HepG2 (cell line): ENCODE measurements around the gene NFE2L3. TPM values are rescaled to one million over a fixed set of nuclear protein-coding genes. Genes with fewer than 3 reads are reported as not detected.

Experiments used
- IRF2 ChIP-seq: IDR thresholded peaks from 2 replicates; pipeline ENCODE4 v1.6.1; 2018; ENCODE audit warnings: missing genetic modification reagents, missing compliant biosample characterization
- JDP2 ChIP-seq: sonication (generic); formaldehyde crosslinking; IDR thresholded peaks from 2 replicates; pipeline ENCODE4 v1.8.1; 2022; ENCODE audit warnings: missing genetic modification reagents, borderline replicate concordance
- NFATC3 ChIP-seq: sonication (generic); formaldehyde crosslinking; IDR thresholded peaks from 2 replicates; pipeline ENCODE4 v1.5.1; 2020; ENCODE audit warnings: mild to moderate bottlenecking, missing genetic modification reagents
- PBX2 ChIP-seq: IDR thresholded peaks from 2 replicates; pipeline ENCODE4 v1.6.1; 2016; ENCODE audit warnings: control low read depth
- PHF8 ChIP-seq: sonication (generic); formaldehyde crosslinking; IDR thresholded peaks from 2 replicates; pipeline ENCODE4 v1.5.0; 2020; ENCODE audit warnings: missing genetic modification reagents
- REST ChIP-seq, 2 experiments: IDR thresholded peaks; 2 replicates each; pipeline ENCODE4 v1.6.1; 2011 to 2012; ENCODE audit warnings: low read length in 2 of 2, borderline replicate concordance in 1 of 2, low read depth in 1 of 2, mild to moderate bottlenecking in 1 of 2, moderate library complexity in 1 of 2
- TFDP1 ChIP-seq: IDR thresholded peaks from 2 replicates; pipeline ENCODE4 v1.6.1; 2016; ENCODE audit warnings: missing compliant biosample characterization, missing genetic modification reagents, borderline replicate concordance
- THAP7 ChIP-seq: sonication (generic); formaldehyde crosslinking; IDR thresholded peaks from 2 replicates; pipeline ENCODE4 v1.8.1; 2023; ENCODE audit warnings: mild to moderate bottlenecking, missing genetic modification reagents
- ZNF558 ChIP-seq: sonication (generic); formaldehyde crosslinking; IDR thresholded peaks from 2 replicates; pipeline ENCODE4 v1.9.0; 2022; ENCODE audit warnings: mild to moderate bottlenecking, missing genetic modification reagents, borderline replicate concordance
- ZNF660 ChIP-seq: sonication (generic); formaldehyde crosslinking; IDR thresholded peaks from 2 replicates; pipeline ENCODE4 v1.5.1; 2020; ENCODE audit warnings: mild to moderate bottlenecking, low read depth, missing genetic modification reagents, borderline replicate concordance
- ZNF720 ChIP-seq: sonication (generic); formaldehyde crosslinking; IDR thresholded peaks from 2 replicates; pipeline ENCODE4 v1.4.0; 2020; ENCODE audit warnings: missing genetic modification reagents
- ZNF761 ChIP-seq: sonication (generic); formaldehyde crosslinking; conservative IDR thresholded peaks from 2 replicates; pipeline ENCODE4 v1.4.0; 2020; ENCODE audit warnings: mild to moderate bottlenecking, missing genetic modification reagents
- polyA plus RNA-seq, 8 experiments: library from polyadenylated mRNA; depleted of rRNA in 3 of 8; stranded (reverse) in 7 of 8; unstranded in 1 of 8; fragments of >200 nt; fragmentation: Illumina TruSeq in 4 of 8; extraction: Trizol in 4 of 8; gene quantifications; 2 replicates each; pipeline versions ENCODE4 v1.2.1 to v1.2.3, GENCODE V29; 2011 to 2016; ENCODE audit warnings: low read depth in 4 of 8, missing spikeins in 1 of 8, mixed read lengths in 1 of 8; ENCODE audit not compliant: insufficient read depth in 1 of 8
- total RNA-seq, 5 experiments: library from RNA; depleted of rRNA; stranded (reverse); fragments of >200 nt; fragmentation: Illumina TruSeq; extraction: Trizol; gene quantifications; 2 replicates each; pipeline ENCODE4 v1.2.3, GENCODE V29; 2016; ENCODE audit warnings: low read depth in 1 of 5
- TF ChIP-seq, protein P1 (sequence below): sonication (generic); formaldehyde crosslinking; IDR thresholded peaks from 2 replicates; pipeline ENCODE4 v1.4.0; 2020; ENCODE audit warnings: missing genetic modification reagents, low read depth, mild to moderate bottlenecking, borderline replicate concordance
- TF ChIP-seq, protein P2 (sequence below): sonication (generic); formaldehyde crosslinking; IDR thresholded peaks from 2 replicates; pipeline ENCODE4 v1.5.1; 2020; ENCODE audit warnings: mild to moderate bottlenecking, missing genetic modification reagents, borderline replicate concordance

Gene NFE2L3
- total and polyA plus RNA-seq, 2 of the 13 experiments (the other 11 are each of a cell fraction or from before 2014, with no cell fraction given), result 11.4 to 19.4 TPM

- peak; percentile 98 for TF ChIP-seq TFDP1 (CRISPR knock-in tag)
- TF ChIP-seq ZNF660 (CRISPR knock-in tag), result no peak
- peak; percentile 69; the same call in 1 of the 2 replicates for TF ChIP-seq ZNF558 (CRISPR knock-in tag)
- TF ChIP-seq, protein P1, sequence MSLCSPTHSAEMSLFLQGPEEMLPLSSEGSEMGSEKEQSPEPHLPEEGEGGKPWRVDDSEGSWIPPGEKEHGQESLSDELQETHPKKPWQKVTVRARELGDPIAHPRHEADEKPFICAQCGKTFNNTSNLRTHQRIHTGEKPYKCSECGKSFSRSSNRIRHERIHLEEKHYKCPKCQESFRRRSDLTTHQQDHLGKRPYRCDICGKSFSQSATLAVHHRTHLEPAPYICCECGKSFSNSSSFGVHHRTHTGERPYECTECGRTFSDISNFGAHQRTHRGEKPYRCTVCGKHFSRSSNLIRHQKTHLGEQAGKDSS (CRISPR knock-in tag), result 0 out of 2 replicates have a peak, but pooled peaks have one; percentile 29
- TF ChIP-seq, protein P2, sequence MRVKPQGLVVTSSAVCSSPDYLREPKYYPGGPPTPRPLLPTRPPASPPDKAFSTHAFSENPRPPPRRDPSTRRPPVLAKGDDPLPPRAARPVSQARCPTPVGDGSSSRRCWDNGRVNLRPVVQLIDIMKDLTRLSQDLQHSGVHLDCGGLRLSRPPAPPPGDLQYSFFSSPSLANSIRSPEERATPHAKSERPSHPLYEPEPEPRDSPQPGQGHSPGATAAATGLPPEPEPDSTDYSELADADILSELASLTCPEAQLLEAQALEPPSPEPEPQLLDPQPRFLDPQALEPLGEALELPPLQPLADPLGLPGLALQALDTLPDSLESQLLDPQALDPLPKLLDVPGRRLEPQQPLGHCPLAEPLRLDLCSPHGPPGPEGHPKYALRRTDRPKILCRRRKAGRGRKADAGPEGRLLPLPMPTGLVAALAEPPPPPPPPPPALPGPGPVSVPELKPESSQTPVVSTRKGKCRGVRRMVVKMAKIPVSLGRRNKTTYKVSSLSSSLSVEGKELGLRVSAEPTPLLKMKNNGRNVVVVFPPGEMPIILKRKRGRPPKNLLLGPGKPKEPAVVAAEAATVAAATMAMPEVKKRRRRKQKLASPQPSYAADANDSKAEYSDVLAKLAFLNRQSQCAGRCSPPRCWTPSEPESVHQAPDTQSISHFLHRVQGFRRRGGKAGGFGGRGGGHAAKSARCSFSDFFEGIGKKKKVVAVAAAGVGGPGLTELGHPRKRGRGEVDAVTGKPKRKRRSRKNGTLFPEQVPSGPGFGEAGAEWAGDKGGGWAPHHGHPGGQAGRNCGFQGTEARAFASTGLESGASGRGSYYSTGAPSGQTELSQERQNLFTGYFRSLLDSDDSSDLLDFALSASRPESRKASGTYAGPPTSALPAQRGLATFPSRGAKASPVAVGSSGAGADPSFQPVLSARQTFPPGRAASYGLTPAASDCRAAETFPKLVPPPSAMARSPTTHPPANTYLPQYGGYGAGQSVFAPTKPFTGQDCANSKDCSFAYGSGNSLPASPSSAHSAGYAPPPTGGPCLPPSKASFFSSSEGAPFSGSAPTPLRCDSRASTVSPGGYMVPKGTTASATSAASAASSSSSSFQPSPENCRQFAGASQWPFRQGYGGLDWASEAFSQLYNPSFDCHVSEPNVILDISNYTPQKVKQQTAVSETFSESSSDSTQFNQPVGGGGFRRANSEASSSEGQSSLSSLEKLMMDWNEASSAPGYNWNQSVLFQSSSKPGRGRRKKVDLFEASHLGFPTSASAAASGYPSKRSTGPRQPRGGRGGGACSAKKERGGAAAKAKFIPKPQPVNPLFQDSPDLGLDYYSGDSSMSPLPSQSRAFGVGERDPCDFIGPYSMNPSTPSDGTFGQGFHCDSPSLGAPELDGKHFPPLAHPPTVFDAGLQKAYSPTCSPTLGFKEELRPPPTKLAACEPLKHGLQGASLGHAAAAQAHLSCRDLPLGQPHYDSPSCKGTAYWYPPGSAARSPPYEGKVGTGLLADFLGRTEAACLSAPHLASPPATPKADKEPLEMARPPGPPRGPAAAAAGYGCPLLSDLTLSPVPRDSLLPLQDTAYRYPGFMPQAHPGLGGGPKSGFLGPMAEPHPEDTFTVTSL (CRISPR knock-in tag), result no peak
- no peak for TF ChIP-seq ZNF720
- TF ChIP-seq PHF8, result peak; percentile 67
- TF ChIP-seq THAP7 (CRISPR knock-in tag), result 0 out of 2 replicates have a peak, but pooled peaks have one; percentile 34
- TF ChIP-seq JDP2, result no peak
- TF ChIP-seq IRF2 (CRISPR knock-in tag), result peak; percentile 34; the same call in 1 of the 2 replicates
- 0 out of 4 replicates have a peak, but pooled peaks of 1 of the 2 experiments have one; percentile 37 for TF ChIP-seq REST (IDR thresholded peaks at IDR 0.05; ENCODE audit: borderline replicate concordance in 1 of 2, low read depth in 1 of 2, low read length in 2 of 2)
- TF ChIP-seq ZNF761, result no peak
- no peak for TF ChIP-seq PBX2 (CRISPR knock-in tag)
- no peak for TF ChIP-seq NFATC3
These were observed 48.6 kb downstream of the NFE2L3 start, which contains the start of gene HNRNPA2B1 (continued) for GRCh38 chr7:26200444-26201246.
